Psoas muscle (tissue), 8 donors: Measurements from ENCODE around the gene PLAC1. TPM values are rescaled to one million over a fixed set of nuclear protein-coding genes. Genes with fewer than 3 reads are reported as not detected.

ENCODE experiments used
- ATAC-seq, 4 donors: fragments of 200-7000 bp; cut with Tn5 transposase; one replicate each; pipeline ENCODE4 v1.9.1; 2020; ENCODE audit warnings: moderate library complexity in 3 of 4, mild to moderate bottlenecking in 2 of 4
- DNase-seq, 2 donors: peaks; one replicate each; pipeline ENCODE4 v3.0.0-alpha.2; 2020
- H3K27ac ChIP-seq: fragments of 200-600 bp; one replicate; pipeline ENCODE4 v1.8.0; 2022
- H3K27me3 ChIP-seq, 3 donors: fragments of 200-600 bp in 1 of 3; one replicate each; pipeline versions ENCODE4 v1.6.1 to v1.8.0; 2013 to 2022; ENCODE audit warnings: low read length in 2 of 3, mild to moderate bottlenecking in 2 of 3, moderate library complexity in 1 of 3; ENCODE audit not compliant: insufficient read depth in 3 of 3
- H3K36me3 ChIP-seq, 2 donors: fragments of 200-600 bp in 1 of 2; one replicate each; pipeline versions ENCODE4 v1.6.1 to v1.8.0; 2013 to 2022; ENCODE audit warnings: low read depth in 1 of 2, mild to moderate bottlenecking in 1 of 2, moderate library complexity in 1 of 2; ENCODE audit not compliant: insufficient read depth in 1 of 2
- H3K4me1 ChIP-seq: fragments of 200-600 bp; one replicate; pipeline ENCODE4 v1.8.0; 2022
- H3K4me3 ChIP-seq: fragments of 200-600 bp; one replicate; pipeline ENCODE4 v1.8.0; 2022; ENCODE audit warnings: mild to moderate bottlenecking
- H3K9me3 ChIP-seq: fragments of 200-600 bp; one replicate; pipeline ENCODE4 v1.8.0; 2022
- CTCF ChIP-seq: fragments of 200-600 bp; IDR thresholded peaks from one replicate; pipeline ENCODE4 v1.8.0; 2022; ENCODE audit warnings: antibody characterized with exemption
- WGBS, 3 donors: extraction: QIAGEN DNeasy Blood & Tissue Kit; methylation state at CpG; one replicate each; pipeline versions ENCODE4 v1.1.6 to v1.1.7; 2013; 5-methylcytosine and 5-hydroxymethylcytosine counted together
- intact Hi-C, 2 donors: fragments of 100-400 bp; cut with DNase I; formaldehyde crosslinking; loops; one replicate each; pipeline versions ENCODE4 v1.11.0 to v1.14.2; 2022
- polyA plus RNA-seq, 3 donors: library from polyadenylated mRNA; stranded (reverse); fragments of 200-250 nt; gene quantifications; one replicate each; pipeline ENCODE4 v1.2.3, GENCODE V29; 2013
- total RNA-seq, 4 donors: library from RNA; stranded (reverse); fragmentation: NEBNext Ultra II Directional in 2 of 4; extraction: Animal tissue kit (Norgen Biotek cat#: 25700) in 2 of 4; gene quantifications; one replicate each; pipeline versions ENCODE4 v1.2.1 to v1.2.4, GENCODE V29; 2021 to 2023
- donor health status: healthy with polysubstance abuse.
- donor health status: DM: no; HTN: no; CAD: no; lungs with moderate emphysema.
- donor health status: Bipolar disorder and iron deficiency.
- donor health status: healthy.
- donor health status: DM: yes; HTN: yes; CAD: no.
- donor health status: DM: no; HTN: no; CAD: no.
- donor health status: DM: no; HTN: no; CAD: no.
- donor health status: DM: yes; HTN: yes; CAD: no.

PLAC1 gene
- total and polyA plus RNA-seq, 7 donors: 0.13 to 3.0 (median 0.32) TPM; not detected in 2

GRCh38 chrX:134658760-134659023, 421 bp upstream of the PLAC1 start:
- H3K9me3 ChIP-seq: no peaks in the 10 kb centered on the region
- no peak for TF ChIP-seq CTCF
- ATAC-seq: no peak
- DNase-seq: no peak
- WGBS, 3 donors: 52 to 73% (median 73%) methylated on average over 1 of the region's 1 CpG
- no peaks in the 10 kb centered on the region for H3K36me3 ChIP-seq
- no peak overlapping the region for H3K4me3 ChIP-seq
- no peak overlapping the region for H3K27ac ChIP-seq
- no peaks in the 10 kb centered on the region for H3K4me1 ChIP-seq
- peaks cover 0 to 6% (median 0%) of the 10 kb centered on the region in 3 donors for H3K27me3 ChIP-seq
- intact Hi-C loops: no loop called here

GRCh38 chrX:134654398-134655012, 3.8 kb downstream of the PLAC1 start:
- Histone ChIP-seq H3K36me3 (no peaks in the 10 kb centered on the region), H3K27ac (no peak overlapping the region), H3K4me1 (no peaks in the 10 kb centered on the region), H3K9me3 (no peaks in the 10 kb centered on the region), H3K27me3 (peaks cover 0 to 6% (median 0%) of the 10 kb centered on the region in 3 donors), H3K4me3 (no peak overlapping the region)
- WGBS, 3 donors: 52 to 89% (median 75%) methylated on average over 3 of the region's 3 CpGs
- no peak for TF ChIP-seq CTCF
- intact Hi-C loops: no loop called here
- DNase-seq: no peak
- ATAC-seq: no peak

- 30 to 36% (median 30%) methylated on average over 1 of the region's 1 CpG for WGBS, 3 donors
- H3K36me3 ChIP-seq: no peaks in the 10 kb centered on the region
- H3K27me3 ChIP-seq: peaks cover 0 to 2% (median 0%) of the 10 kb centered on the region in 3 donors
- no peaks in the 10 kb centered on the region for H3K9me3 ChIP-seq
- no peak overlapping the region for H3K27ac ChIP-seq
- H3K4me1 ChIP-seq: no peaks in the 10 kb centered on the region
- no peak overlapping the region for H3K4me3 ChIP-seq
- intact Hi-C loops: no loop called here
- ATAC-seq: no peak
- TF ChIP-seq CTCF: no peak
- no peak for DNase-seq
Measured at GRCh38 chrX:134653835-134654234, 4.4 kb downstream of the PLAC1 start.

GRCh38 chrX:134650701-134651100, 7.6 kb downstream of the PLAC1 start:
- no peaks in the 10 kb centered on the region for H3K27me3 ChIP-seq
- intact Hi-C loops: no loop called here
- H3K9me3 ChIP-seq: no peaks in the 10 kb centered on the region
- H3K4me1 ChIP-seq: no peaks in the 10 kb centered on the region
- WGBS, 3 donors: 72 to 81% (median 75%) methylated on average over 6 of the region's 6 CpGs
- ATAC-seq: no peak
- TF ChIP-seq CTCF: no peak
- DNase-seq: no peak
- no peak overlapping the region for H3K27ac ChIP-seq
- no peaks in the 10 kb centered on the region for H3K36me3 ChIP-seq
- H3K4me3 ChIP-seq: no peak overlapping the region

- Histone ChIP-seq H3K36me3 (no peaks in the 10 kb centered on the region), H3K27ac (no peak overlapping the region), H3K9me3 (no peaks in the 10 kb centered on the region), H3K4me3 (no peak overlapping the region), H3K4me1 (no peaks in the 10 kb centered on the region), H3K27me3 (peaks cover 0 to 5% (median 0%) of the 10 kb centered on the region in 3 donors)
- 83 to 98% (median 97%) methylated on average over 4 of the region's 4 CpGs for WGBS, 3 donors
- DNase-seq: no peak
- intact Hi-C loops: no loop called here
- ATAC-seq: no peak
- no peak for TF ChIP-seq CTCF
Measured at GRCh38 chrX:134649770-134650169, 8.5 kb downstream of the PLAC1 start.
